ENCODE data around the gene SFPQ.
"Not testable (repeated sequence)": the region's sequence is repeated elsewhere in the genome, so short reads cannot be mapped to it uniquely, and the experiment has no call there.

SFPQ gene, protein sequence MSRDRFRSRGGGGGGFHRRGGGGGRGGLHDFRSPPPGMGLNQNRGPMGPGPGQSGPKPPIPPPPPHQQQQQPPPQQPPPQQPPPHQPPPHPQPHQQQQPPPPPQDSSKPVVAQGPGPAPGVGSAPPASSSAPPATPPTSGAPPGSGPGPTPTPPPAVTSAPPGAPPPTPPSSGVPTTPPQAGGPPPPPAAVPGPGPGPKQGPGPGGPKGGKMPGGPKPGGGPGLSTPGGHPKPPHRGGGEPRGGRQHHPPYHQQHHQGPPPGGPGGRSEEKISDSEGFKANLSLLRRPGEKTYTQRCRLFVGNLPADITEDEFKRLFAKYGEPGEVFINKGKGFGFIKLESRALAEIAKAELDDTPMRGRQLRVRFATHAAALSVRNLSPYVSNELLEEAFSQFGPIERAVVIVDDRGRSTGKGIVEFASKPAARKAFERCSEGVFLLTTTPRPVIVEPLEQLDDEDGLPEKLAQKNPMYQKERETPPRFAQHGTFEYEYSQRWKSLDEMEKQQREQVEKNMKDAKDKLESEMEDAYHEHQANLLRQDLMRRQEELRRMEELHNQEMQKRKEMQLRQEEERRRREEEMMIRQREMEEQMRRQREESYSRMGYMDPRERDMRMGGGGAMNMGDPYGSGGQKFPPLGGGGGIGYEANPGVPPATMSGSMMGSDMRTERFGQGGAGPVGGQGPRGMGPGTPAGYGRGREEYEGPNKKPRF

DNA sequence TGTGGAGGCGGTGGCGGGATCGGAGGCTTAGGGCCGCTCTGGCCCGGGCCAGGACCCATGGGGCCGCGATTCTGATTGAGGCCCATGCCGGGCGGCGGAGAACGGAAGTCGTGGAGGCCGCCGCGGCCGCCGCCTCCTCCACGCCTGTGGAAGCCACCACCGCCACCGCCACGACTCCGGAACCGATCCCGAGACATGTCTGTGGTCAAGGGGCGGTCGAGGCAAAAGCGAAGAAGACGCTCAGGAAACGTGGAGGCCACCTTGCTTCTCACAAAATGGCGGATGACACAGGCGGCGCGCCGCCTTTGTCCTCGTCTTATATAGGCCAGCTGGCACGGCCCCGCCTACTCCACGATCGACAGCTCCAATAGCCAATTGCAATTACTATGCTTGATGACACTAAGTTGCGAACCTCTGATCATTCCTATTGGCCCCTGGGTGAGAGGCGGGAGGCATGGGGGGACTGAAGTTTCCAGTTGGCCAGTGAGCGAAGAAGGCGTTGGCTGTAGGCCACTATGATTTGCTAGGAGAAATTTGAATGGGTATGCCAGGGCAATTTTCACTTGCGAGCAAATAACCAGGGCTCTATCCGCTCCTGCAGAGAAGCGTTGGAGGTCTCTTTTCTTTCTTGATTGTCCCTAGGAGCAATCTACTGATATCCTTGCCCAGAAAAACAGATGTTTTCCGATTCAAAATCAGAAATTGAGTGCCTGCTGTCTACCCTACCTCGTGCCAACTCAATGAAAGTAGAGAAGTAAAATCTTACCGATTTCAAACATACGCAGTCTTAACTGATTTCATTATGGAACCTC is at the start of gene SFPQ:
TSS of gene SFPQ (minus strand) at position 293 of the 812 bp plus-strand sequence. CDS start at position 197, 96 bp downstream.
- DNase-seq (ENCODE audit: low read depth), result peak; percentile 99

DNA sequence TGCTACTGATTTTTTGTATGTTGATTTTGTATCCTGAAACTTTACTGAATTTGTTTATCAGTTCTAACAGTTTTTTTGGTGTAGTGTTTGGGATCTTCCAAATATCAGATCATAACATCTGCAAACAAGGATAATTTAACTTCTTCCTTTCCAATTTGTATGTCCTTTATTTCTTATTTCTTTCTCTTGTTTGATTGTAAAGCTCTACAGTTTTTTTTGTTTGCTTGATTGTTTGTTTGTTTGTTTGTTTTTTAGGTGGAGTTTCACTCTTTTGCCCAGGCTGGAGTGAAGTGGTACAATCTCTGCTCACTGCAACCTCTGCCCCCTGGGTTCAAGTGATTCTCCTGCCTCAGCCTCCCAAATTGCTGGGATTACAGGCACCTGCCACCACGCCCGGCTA is 43.8 kb upstream of the SFPQ start:
- not testable (repeated sequence) for DNase-seq (ENCODE audit: low read depth)

DNA sequence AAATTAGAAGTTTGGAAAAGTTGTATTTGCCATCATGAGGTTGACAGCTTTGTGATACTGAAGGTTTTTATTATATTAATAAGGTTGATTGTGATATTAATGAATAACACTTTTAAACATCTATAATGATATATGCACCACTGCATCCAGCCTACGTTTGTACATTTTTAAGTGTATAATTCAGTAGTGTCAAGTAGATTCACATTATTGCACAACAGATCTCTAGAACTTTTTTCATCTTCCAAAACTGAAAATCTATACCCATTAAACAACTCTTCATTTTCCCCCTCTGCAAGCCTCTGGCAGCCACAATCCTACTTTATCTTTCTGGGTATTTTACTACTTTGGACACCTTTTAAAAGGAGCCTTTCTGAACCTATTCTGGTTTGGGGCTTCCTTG is 38.3 kb upstream of the SFPQ start:
- DNase-seq (ENCODE audit: low read depth), result no peak

DNA sequence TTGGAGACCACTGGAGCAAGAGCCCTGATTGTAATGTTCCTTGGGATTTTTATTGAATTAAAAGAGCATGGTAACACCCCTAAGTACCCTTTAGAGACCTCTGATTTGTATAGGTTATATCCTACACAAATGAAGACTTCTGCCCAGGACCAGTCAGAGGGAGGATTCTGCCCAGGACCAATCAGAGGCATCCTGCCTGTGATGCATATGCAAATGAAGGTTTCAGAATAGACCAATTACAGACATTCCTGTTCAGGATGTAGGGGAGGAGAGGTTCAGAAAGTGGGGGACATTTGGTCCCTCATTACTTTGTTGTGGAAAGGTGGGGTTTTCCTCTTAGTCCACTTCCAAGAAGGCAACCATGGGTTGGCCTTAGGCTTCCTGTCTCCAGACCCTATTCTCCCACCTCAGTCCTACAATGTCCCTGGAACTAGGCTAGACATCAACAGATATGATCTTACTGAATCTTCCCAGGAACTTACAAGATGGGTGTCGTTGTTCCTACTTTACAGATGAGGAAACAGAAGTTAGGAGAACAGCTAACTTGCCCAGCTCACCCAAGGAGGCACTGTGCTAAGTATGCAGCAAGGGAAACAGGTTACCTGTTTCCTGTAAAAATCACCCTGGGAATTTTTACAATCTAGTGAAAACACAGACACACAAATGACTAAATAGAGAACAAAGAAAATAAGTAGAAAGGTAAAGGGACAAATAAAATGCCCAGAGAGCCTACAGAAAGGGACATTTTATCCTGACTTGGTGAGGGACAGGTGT is 36.8 kb upstream of the SFPQ start:
- DNase-seq (ENCODE audit: low read depth), result no peak

DNA sequence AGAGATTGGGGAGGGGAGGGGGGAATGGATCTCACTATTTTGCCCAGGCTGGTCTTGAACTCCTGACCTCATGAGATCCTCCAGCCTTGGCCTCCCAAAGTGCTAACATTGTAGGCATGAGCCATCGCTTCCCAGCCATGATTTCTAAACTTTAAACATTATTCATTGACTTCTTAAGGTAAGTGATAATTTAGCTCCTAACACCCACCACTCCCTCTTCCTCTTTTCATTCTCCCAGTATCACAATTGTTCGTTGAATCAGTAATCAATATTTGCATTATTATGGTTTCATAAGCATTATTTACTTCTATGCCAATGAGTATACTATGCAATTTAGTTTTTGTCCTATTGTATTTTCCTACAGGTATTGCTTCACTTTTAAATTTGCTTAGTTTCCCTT is 33.6 kb upstream of the SFPQ start:
- DNase-seq (ENCODE audit: low read depth), result no peak

DNA sequence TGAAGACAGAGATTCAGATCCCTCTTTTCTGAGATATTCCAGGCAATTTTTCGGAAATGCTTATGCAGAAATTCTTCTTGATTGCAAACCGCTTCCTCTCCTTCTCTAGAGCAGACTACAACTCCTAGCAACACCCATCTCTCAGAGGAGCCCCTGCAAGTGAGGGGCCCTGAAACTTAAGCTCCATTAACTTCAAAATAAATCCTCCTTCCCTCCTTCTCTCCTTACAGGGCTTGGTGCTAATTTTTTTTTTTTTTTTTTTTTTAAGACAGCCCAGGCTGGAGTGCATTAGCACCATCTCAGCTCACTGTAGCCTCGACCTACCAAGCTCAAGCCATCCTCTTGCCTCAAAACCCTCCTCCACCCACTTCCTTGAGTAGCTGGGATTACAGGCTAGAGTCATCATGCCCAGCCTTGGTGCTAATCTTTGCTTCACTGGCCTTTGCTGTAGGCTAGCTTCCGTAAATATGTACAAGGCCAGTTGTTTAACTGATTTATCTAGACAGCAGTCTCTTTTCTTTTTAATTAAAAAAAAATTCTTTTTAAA is 30.2 kb upstream of the SFPQ start:
- peak; percentile 81 for DNase-seq (ENCODE audit: low read depth)

DNA sequence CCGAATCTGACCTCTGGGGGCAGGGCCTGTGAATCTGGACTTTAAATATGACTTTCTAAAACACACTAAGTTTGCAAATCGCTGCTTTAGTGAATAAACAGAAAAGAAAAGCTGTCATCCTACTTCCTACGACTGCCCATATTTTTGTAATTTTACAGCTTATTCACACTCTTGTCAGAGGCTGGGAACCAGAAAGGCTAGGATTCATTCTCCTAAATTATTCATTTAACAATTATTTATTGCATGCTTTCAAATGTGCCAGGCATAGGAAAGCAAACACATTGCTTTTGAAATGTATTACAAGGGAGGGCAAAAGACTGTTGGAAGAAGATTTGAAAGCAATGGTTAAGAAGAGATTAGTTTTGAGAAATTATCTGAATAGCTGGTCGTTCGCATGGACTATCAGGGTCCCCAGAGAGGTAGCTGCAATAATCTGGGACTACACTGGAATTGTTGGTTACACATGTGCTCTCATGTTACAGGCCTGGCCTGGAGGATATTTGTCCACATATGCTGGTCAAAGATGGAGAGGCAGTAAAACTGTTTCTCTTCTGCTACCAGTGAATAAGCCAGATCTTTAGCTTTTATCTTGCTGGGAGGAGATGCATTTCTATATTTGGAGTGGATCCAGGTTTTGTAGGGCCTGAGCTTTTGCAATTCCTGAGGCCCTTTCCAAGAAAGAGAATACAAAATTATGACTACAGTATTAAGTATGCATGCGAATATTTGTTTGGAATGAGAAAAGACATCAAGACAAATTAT is 29.6 kb upstream of the SFPQ start:
- DNase-seq (ENCODE audit: low read depth), result peak; percentile 97

DNA sequence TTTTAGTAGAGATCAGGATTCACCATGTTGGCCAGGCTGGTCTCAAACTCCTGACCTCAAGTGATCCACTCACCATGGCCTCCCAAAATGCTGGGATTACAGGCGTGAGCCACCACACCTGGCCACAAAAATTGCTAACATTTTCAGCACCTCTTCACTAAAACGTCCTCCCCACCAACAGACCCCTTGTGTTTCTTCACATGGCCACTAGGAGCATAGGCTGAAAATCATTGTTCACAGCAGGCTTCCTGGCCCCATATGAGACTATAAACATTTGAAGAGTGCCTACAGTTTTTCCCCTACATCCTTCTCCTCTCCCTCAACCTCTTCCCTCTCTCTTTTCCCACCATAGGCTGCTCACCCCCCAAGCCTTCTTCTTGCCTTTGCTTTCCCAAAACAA is 28.0 kb upstream of the SFPQ start:
- DNase-seq (ENCODE audit: low read depth), result peak; percentile 28

DNA sequence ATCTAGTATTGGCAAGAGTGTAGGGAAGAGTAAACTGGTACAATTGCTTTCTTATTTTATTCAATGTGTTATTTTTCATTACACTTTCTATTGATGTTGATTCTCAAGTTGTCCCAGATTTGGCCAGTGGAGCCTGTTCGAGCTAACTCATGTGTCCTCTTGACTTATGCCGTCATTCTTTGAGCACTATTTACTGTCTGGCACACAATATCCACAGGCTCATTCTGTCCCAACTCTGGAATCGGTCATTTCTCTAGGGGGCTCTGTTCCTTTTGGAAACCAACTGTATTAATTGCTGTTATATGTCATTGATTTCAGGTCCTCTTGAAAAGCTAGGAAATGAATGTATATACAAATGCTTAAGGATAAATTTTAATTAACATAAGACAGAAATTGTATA is 22.4 kb upstream of the SFPQ start:
- no peak for DNase-seq (ENCODE audit: low read depth)

DNA sequence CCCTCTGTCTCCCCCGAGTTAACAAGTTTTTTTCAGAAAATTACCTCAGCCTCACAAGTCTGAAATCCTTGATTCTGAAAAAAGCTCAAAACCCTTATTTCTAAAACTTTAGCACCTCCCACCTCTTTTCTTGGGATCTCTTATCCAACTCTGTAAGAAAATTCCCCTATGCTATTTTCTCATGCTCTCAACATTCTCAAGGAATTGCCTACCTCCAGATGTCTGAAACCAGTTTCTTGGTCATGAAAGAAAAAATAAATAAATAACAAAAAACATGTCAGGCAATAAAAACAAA is 18.1 kb upstream of the SFPQ start:
- DNase-seq (ENCODE audit: low read depth), result no peak

DNA sequence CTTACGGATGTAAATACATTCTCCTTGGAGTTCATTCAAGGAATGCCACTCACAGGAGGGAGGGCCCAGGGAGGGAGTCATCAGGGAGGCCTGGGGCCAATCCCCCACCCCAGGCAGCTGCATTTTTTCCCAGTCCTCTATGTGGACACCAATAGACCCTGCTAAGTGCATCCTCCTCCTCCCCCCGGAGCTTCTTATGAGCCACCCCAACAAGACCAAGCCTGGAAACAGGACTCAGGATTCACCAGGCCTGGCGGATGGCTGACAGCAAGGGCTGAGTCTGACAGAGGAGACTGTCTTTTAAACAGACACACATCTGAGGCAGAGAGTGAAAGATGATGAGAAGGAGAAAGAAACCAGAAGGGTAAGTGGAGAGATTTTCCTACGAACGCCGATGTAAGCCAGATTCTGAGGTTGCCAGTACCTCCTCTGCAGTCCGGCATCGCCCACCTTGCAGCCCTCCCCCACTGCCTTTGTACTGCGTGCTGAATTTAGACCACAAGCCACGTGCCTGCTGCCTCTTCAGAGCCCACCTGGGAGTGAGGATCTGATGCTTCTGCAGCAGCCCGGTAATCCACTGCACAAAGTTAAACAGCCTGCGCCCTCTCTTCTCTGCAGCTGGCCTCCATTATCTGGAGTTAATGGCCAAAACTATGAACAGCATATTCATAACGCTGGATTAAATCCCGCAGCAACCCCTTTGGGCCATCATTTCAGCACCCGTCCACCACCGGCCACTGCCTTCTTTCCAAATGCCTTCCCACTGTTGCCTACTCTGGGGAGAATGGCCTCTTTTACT is 17.6 kb upstream of the SFPQ start:
- peak; percentile 21 for DNase-seq (ENCODE audit: low read depth)

DNA sequence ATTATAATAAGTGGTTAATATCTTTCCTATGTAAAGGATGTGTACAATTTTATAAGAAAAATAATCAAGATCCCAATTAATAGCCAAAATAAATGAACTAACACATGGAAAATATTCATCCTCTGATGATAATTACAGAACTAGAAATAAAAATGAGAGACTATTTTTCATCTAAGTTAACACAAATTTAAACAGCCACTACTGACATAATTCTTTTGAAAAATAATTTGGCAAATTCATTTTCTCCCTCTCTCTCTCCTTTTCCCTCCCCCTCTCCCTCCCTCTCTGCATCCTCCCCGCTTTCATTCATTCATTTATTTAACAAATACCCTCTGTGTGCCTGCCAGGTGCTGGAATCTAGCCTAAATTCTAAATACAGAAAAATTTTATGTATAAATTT is 10.3 kb upstream of the SFPQ start:
- DNase-seq (ENCODE audit: low read depth), result no peak

DNA sequence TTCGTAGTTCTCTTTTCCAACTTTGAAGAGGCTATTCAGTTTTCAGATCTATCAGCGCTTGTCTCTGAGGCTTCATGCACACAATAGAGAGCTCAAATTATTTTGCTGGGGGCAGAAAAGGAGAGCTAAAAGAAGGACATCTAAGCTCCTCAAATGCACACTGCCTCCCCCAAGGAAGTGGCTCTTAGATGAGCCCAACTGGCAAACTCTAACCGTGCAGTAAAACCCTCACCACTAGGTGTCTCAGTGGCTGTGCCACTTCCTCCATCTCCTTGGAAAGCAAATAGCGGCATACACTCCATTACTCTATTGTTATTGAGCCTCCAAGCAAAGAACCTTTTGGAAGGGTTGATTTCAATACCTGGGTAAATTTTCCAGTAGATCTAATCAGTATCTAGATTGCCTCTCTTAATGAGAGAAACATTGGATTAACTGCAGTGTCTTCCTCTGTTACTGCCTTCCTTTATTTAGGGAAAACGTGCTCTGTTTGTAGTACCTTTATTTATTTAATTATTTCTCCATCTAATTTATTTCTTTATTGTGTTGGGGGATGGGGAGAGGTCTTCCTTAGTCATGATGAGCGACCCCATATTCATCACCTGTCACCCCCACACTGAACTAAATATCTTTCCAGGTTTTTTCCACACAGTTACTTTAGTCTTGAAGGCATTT is 9.2 kb upstream of the SFPQ start:
- peak; percentile 82 for DNase-seq (ENCODE audit: low read depth)

DNA sequence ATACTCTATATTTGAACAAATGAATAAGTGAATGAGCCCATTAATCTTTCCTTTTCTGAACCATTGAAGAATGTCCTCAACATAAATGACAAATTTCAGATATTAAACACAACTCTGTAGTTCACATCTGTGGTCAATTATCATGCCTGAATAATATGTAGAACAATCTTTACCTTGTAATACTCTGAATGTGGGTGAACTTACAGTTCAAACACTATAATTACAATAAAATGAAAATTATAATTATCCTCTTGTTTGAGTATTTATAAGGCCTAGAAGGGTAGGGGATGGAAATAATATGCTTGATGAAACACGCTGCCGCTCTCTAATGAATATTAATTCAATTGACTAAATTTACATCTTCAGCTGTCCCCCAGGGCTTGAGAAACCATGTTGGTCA is 8.7 kb upstream of the SFPQ start:
- no peak for DNase-seq (ENCODE audit: low read depth)

DNA sequence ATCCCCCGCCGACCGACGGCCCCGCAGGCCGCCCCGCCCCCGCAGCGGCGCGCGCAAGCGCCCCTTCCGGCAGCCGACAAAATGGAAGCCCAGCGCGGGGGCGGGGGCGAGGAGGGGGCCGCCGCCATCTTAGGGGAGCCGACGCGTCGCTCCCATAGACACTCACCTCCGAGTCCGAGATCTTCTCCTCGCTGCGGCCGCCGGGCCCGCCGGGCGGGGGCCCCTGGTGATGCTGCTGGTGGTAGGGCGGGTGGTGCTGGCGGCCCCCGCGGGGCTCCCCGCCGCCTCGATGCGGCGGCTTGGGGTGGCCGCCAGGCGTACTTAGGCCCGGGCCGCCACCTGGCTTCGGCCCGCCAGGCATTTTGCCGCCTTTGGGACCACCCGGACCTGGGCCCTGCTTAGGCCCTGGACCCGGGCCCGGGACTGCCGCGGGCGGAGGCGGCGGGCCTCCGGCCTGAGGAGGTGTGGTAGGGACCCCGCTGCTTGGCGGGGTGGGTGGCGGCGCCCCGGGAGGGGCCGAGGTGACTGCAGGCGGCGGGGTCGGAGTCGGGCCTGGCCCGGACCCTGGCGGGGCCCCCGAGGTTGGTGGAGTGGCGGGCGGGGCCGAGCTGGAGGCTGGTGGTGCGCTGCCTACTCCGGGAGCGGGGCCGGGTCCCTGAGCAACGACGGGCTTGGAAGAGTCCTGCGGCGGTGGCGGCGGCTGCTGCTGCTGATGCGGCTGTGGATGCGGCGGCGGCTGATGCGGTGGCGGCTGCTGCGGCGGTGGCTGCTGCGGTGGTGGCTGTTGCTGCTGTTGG is 691 bp downstream of the SFPQ start:
- peak; percentile 66 for DNase-seq (ENCODE audit: low read depth)

DNA sequence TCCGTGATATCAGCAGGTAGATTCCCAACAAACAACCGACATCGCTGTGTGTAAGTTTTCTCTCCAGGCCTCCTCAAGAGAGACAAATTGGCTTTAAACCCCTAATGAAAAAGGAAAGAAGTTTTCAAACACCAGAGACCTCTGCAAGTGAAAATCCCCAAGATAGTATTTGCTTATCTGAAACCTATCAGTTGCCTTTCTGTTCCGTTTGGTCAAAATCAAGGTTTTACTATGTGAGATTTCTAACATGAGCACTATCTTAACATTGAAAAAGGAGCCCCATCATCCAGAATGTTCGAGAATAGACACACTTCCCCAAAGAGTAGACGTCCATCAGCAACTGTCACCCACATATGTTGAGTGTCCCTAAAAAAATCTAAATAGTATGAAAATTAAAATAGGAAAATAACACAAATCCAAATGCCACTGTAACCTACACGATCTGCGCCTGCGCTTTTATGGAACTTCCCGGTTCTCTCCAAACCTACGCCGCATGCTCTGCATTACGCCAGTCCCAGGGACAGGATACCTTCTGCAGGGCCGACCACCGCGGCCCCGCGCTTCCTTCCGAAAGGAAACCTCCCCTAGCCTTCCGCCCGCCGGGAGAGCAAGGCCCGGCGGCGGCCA is 1.4 kb downstream of the SFPQ start:
- DNase-seq (ENCODE audit: low read depth), result no peak

DNA sequence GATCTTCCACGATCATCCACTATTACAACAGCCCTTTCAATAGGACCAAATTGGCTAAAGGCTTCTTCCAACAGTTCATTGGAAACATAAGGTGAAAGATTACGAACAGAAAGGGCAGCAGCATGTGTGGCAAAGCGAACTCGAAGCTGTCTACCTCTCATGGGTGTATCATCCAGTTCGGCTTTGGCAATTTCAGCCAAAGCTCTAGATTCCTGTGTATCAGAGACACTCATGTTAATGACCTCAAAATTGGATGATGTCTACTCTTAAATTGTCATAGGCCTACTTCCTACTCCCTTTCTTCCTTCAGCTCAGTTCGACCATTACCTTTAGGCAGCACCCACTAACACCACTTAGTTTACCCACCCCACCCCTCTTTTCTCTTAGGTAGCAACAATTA is 2.2 kb downstream of the SFPQ start:
- DNase-seq (ENCODE audit: low read depth), result no peak

Data from amniotic epithelial cell (primary cell).